GM12872 (cell line): ENCODE data around the gene PIP4K2C.

Source experiments
- CTCF ChIP-seq: IDR thresholded peaks from 3 replicates; pipeline ENCODE4 v1.5.1; 2011; ENCODE audit warnings: low read depth, mild to moderate bottlenecking, low read length, moderate library complexity; ENCODE audit not compliant: insufficient read depth

Gene PIP4K2C

DNA sequence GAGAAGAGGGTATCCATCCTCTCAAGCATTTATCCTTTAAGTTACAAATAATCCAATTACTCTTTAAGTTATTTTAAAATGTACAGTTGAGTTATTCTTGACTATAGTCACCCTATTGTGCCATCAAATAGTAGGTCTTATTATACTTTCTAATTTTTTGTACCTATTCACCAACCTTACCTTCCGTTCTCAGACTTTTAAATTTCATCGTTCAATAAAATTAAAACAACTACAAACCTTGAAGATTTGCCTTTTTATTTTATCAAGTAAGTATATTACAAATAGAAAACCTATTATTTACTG lies 43.0 kb upstream of the PIP4K2C start:
- TF ChIP-seq CTCF: no peak

- no peak for TF ChIP-seq CTCF
Measured at GRCh38 chr12:57548488-57548887, 42.5 kb upstream of the PIP4K2C start.

- TF ChIP-seq CTCF: no peak
Measured at GRCh38 chr12:57549203-57549908, 41.6 kb upstream of the PIP4K2C start.

DNA sequence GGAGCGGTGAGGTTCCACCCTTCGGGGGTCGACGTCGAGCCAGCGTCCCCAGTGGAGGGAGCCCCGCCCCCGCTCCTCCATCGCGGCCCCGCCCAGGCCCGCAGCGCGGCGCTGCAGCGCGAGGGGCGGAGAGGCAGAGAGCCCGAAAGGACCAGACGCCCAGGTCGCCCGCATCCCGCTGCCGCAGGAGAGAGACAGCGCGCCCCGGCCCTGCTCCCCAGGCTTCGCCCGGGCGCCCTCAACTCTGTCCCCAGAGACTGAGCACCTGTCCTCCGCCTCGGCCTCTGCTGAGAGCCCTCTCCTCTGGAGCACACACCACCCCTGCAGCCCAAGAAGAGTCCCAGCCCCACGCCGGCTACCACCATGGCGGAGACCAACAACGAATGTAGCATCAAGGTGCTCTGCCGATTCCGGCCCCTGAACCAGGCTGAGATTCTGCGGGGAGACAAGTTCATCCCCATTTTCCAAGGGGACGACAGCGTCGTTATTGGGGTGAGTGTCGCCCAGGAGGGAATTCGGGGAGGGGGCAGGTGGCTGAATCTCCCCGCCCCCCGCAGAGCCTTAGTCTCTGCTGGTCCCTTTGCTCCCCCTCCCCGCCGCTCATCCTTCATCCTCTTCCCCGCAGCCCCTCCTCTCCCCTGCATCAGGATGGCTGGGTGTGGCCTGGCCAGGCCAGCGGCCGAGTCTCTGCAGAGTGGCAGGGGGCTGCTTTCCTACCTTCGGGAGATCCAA lies 40.9 kb upstream of the PIP4K2C start, which contains the start of gene KIF5A:
TSS of gene KIF5A (plus strand) at position 136 of the 732 bp plus-strand sequence. CDS start at position 364, 228 bp downstream.
- 0 out of 3 replicates have a peak, but pooled peaks have one; percentile 3 for TF ChIP-seq CTCF

DNA sequence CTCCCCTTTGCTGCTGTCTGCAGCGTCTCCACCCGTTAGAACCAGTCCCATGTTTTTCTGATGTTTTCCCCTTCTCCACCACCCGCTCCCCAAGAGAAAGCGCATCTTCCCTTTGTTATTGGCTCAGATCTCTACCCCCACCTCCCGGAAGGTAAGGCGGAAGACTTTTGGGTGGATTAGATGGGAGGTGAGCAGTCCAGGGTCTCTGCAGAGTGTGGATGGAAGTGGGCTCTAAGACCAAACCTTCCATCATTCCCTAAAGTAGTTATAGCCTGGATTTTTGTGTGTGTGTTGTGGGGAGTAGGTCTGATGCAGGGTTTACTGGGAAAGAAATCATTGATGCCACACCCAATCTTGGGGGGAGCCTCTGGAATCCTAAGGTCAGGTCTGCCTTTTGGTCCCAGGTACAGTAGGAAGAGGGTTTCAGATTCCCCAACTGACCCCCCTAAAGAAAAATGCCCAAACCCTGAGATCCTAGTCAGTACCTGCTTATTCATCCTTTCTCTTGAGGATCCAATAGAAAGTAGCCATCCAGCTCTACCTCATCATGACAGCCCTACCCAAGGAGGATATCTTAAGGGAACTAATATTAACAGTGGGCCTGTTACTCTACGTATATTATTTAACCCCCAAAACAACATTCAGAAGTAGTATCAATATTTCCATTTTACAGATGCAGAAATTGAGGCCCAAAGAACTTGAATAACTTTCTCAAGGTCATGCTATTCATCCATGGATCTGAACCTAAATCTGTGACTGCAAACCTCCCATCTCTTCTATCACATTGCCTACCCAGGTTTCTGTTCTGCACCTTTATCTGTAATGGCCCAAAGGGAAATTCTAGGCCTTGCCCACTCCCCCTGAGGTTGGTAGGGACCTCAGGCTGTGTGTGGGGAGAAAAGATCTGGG lies 40.1 kb upstream of the PIP4K2C start:
- no peak for TF ChIP-seq CTCF

GRCh38 chr12:57551637-57552305 lies 39.2 kb upstream of the PIP4K2C start:
- no peak for TF ChIP-seq CTCF
